ENCODE results near the gene CYP2B6.
"Not testable (repeated sequence)": the region's sequence is repeated elsewhere in the genome, so short reads cannot be mapped to it uniquely, and the experiment has no call there.

Gene CYP2B6

GRCh38 chr19:41031916-41032315, 40.8 kb downstream of the CYP2B6 start:
- DNase-seq (ENCODE audit: low spot score) = no peak

GRCh38 chr19:41033324-41033723, 42.2 kb downstream of the CYP2B6 start:
- not testable (repeated sequence) for DNase-seq (ENCODE audit: low spot score)

- no peak for DNase-seq (ENCODE audit: low spot score)
Measured at GRCh38 chr19:41039806-41040205, 48.7 kb downstream of the CYP2B6 start.

GRCh38 chr19:41045095-41045494, 54.0 kb downstream of the CYP2B6 start:
- not testable (repeated sequence) for DNase-seq (ENCODE audit: low spot score)

GRCh38 chr19:41050426-41050825, 59.3 kb downstream of the CYP2B6 start:
- no peak for DNase-seq (ENCODE audit: low spot score)

GRCh38 chr19:41052162-41052561, 61.1 kb downstream of the CYP2B6 start:
- DNase-seq (ENCODE audit: low spot score) = not testable (repeated sequence)

DNA sequence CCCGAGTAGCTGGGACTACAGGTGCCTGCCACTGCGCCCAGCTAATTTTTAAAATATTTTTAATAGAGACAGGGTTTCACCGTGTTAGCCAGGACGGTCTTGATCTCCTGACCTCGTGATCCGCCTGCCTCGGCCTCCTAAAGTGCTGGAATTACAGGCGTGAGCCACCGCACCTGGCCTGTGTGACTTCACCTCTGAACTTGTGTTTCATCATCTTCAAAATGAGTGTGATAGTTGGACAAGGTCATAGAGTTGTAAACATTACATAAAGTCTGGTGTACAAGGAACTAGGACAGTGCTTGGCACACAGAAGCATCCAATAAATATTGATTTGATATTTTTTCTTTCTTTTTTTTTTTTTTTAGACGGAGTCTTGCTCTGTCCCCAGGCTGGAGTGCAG, 62.2 kb downstream of the CYP2B6 start:
- DNase-seq (ENCODE audit: low spot score) = not testable (repeated sequence)

DNA sequence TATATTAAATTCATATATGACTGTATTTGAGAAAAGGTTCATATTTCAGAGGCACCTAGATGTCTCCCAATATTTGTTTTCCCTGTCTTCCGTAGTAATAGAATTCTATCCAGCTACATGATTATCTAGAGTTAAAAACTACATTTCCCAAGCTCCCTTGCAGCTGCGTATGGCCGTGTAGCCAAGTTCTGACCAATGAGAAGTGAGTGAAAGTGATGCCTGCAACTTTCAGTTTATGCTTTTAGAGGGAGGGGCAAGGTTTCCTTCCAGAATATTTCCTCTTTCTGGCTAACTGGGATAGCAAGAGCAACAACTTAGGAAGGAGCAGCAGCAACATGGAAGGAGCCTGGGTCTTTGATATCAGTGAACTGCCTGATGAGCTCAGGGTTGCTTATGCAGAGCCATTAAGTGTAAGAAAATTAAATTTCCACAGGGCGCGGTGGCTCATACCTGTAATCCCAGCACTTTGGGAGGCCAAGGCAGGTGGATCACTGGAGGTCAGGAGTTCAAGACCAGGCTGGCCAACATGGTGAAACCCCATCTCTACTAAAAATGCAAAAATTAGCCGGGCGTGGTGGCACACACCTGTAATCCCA, 74.0 kb downstream of the CYP2B6 start:
- DNase-seq (ENCODE audit: low spot score) = no peak
